Stomach (tissue), 9 donors: ENCODE results near the gene DNAJC11. TPM values are rescaled to one million over a fixed set of nuclear protein-coding genes. Genes with fewer than 3 reads are reported as not detected.
"Not testable (repeated sequence)": the region's sequence is repeated elsewhere in the genome, so short reads cannot be mapped to it uniquely, and the experiment has no call there.

Experiments used
- DNase-seq, 2 donors: peaks; one replicate each; pipeline versions ENCODE4 v3.0.0 to v3.0.0-alpha.2; 2013 to 2019
- H3K27ac ChIP-seq, 5 donors: fragments of 200-600 bp in 4 of 5; sonication (generic) in 4 of 5; one replicate each; pipeline ENCODE4 v1.5.1; 2013 to 2019; ENCODE audit warnings: mild to moderate bottlenecking in 1 of 5, moderate library complexity in 1 of 5
- H3K27me3 ChIP-seq, 3 donors: fragments of 200-600 bp; sonication (generic); one replicate each; pipeline ENCODE4 v1.5.1; 2017 to 2019; ENCODE audit warnings: mixed run types in 1 of 3
- H3K36me3 ChIP-seq, 4 donors: fragments of 200-600 bp; sonication (generic); 1 replicate in 3 of 4; 2 replicates in 1 of 4; pipeline ENCODE4 v1.5.1; 2016 to 2019
- H3K4me1 ChIP-seq, 4 donors: fragments of 200-600 bp; sonication (generic); one replicate each; pipeline ENCODE4 v1.5.1; 2016 to 2019
- H3K4me3 ChIP-seq, 4 donors: fragments of 200-600 bp; sonication (generic) in 3 of 4; one replicate each; pipeline ENCODE4 v1.5.1; 2016 to 2019; ENCODE audit warnings: mild to moderate bottlenecking in 1 of 4
- H3K9me3 ChIP-seq, 4 donors: fragments of 200-600 bp; sonication (generic); one replicate each; pipeline ENCODE4 v1.5.1; 2016 to 2019
- EP300 ChIP-seq: sonication (generic); formaldehyde crosslinking; IDR thresholded peaks from one replicate; pipeline ENCODE4 v1.6.1; 2017; ENCODE audit warnings: antibody characterized with exemption
- POLR2A ChIP-seq, 4 donors: fragments of 450-650 bp; IDR thresholded peaks; one replicate each; pipeline ENCODE4 v1.6.1; 2016; ENCODE audit warnings: antibody characterized with exemption in 4 of 4, control low read depth in 2 of 4, mild to moderate bottlenecking in 1 of 4, moderate library complexity in 1 of 4
- POLR2AphosphoS5 ChIP-seq, 3 donors: sonication (generic); formaldehyde crosslinking; IDR thresholded peaks; one replicate each; pipeline ENCODE4 v1.6.1; 2016; ENCODE audit warnings: antibody characterized with exemption in 3 of 3
- WGBS, 5 donors: extraction: QIAGEN DNeasy Blood & Tissue Kit in 3 of 5; methylation state at CpG; one replicate each; pipeline versions ENCODE4 v1.1.5 to v1.1.7; 2013 to 2018; 5-methylcytosine and 5-hydroxymethylcytosine counted together
- intact Hi-C: fragments of 100-400 bp; cut with DNase I; formaldehyde crosslinking; loops from one replicate; pipeline ENCODE4 v1.15.1; 2023; ENCODE audit warnings: low total_unique reads
- polyA plus RNA-seq, 3 donors: library from polyadenylated mRNA; stranded (reverse); fragments of 200-250 nt; gene quantifications; one replicate each; pipeline ENCODE4 v1.2.3, GENCODE V29; 2013
- total RNA-seq, 5 donors: library from RNA; depleted of rRNA; stranded (reverse); fragments of >200 nt; gene quantifications; one replicate each; pipeline versions ENCODE4 v1.1.0 to v1.2.3, GENCODE V29; 2014 to 2016
- TF ChIP-seq, protein P1 (sequence below), 7 experiments: fragments of 450-650 bp in 4 of 7; fragments of 200-600 bp in 3 of 7; sonication (generic) in 3 of 7; IDR thresholded peaks; one replicate each; pipeline ENCODE4 v1.5.1; 2016 to 2019; ENCODE audit warnings: antibody characterized with exemption in 7 of 7, control low read depth in 2 of 7, mild to moderate bottlenecking in 1 of 7
- donor health status: healthy with polysubstance abuse.
- donor health status: Bipolar disorder and iron deficiency.
- donor health status: healthy.

DNAJC11 gene
- total and polyA plus RNA-seq, 8 donors, result 20.0 to 93.9 (median 34.2) TPM

DNA sequence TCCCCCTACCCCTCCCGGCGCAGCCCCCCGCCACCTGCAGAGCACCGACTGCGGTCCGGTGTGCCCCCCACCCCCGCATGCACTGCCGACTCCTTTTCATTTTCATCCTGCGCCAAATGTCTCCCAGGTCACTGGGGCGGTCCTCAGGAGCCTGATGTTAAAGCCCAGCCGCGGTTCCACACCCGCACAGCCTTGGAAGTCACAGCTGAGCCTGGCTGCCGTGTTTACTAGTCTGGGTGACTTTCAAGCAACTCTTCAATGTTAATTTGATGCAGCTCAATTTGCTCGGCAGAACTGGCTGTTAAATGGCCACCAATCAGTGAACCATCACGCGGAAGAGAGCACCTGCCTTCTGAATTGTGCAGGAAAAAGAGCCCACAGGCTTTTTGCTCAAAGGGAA lies 49.7 kb downstream of the DNAJC11 start:
- Histone ChIP-seq H3K4me1 (no peaks in the 10 kb centered on the region), H3K36me3 (peaks cover 28 to 70% (median 61%) of the 10 kb centered on the region in 4 donors), H3K27me3 (no peaks in the 10 kb centered on the region), H3K27ac (no peak overlapping the region), H3K9me3 (no peaks in the 10 kb centered on the region), H3K4me3 (no peak overlapping the region)
- intact Hi-C loops, result no loop called here
- no peak for DNase-seq
- WGBS, 5 donors, result 84 to 93% (median 91%) methylated on average over 16 to 17 of the region's 17 CpGs
- TF ChIP-seq POLR2A (IDR thresholded peaks at IDR 0.05), result no peak
- no peak for TF ChIP-seq POLR2AphosphoS5 (IDR thresholded peaks at IDR 0.05)
- TF ChIP-seq, protein P1, sequence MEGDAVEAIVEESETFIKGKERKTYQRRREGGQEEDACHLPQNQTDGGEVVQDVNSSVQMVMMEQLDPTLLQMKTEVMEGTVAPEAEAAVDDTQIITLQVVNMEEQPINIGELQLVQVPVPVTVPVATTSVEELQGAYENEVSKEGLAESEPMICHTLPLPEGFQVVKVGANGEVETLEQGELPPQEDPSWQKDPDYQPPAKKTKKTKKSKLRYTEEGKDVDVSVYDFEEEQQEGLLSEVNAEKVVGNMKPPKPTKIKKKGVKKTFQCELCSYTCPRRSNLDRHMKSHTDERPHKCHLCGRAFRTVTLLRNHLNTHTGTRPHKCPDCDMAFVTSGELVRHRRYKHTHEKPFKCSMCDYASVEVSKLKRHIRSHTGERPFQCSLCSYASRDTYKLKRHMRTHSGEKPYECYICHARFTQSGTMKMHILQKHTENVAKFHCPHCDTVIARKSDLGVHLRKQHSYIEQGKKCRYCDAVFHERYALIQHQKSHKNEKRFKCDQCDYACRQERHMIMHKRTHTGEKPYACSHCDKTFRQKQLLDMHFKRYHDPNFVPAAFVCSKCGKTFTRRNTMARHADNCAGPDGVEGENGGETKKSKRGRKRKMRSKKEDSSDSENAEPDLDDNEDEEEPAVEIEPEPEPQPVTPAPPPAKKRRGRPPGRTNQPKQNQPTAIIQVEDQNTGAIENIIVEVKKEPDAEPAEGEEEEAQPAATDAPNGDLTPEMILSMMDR (IDR thresholded peaks at IDR 0.05), result no peak
- TF ChIP-seq EP300, result no peak

DNA sequence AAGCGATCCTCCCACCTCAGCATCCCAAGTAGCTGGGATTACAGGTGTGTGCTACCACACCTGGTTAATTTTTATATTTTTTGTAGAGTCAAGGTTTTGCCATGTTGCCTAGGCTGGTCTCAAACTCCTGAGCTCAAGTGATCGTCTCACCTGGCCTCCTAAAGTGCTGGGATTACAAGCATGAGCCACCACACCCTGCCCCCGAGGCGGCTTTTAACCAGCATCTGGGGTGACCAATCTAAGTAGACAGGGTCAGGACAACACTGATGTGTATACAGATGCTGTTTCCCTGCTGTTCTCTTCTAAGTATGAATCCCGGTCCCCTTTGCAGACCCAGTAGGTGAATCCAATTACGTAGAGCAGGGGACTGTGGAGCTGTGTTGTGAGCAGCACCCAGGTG lies 53.1 kb downstream of the DNAJC11 start:
- intact Hi-C loops, result loop anchor here (5.0 kb wide), 1 partner anchor 161 kb away; no protein-coding TSS in a partner anchor
- Histone ChIP-seq H3K27ac (no peak overlapping the region), H3K27me3 (no peaks in the 10 kb centered on the region), H3K4me1 (no peaks in the 10 kb centered on the region), H3K36me3 (peaks cover 38 to 79% (median 71%) of the 10 kb centered on the region in 4 donors), H3K9me3 (no peaks in the 10 kb centered on the region), H3K4me3 (no peak overlapping the region)
- TF ChIP-seq EP300, result no peak
- 89 to 96% (median 91%) methylated on average over 6 of the region's 6 CpGs for WGBS, 5 donors
- DNase-seq, result no peak

DNA sequence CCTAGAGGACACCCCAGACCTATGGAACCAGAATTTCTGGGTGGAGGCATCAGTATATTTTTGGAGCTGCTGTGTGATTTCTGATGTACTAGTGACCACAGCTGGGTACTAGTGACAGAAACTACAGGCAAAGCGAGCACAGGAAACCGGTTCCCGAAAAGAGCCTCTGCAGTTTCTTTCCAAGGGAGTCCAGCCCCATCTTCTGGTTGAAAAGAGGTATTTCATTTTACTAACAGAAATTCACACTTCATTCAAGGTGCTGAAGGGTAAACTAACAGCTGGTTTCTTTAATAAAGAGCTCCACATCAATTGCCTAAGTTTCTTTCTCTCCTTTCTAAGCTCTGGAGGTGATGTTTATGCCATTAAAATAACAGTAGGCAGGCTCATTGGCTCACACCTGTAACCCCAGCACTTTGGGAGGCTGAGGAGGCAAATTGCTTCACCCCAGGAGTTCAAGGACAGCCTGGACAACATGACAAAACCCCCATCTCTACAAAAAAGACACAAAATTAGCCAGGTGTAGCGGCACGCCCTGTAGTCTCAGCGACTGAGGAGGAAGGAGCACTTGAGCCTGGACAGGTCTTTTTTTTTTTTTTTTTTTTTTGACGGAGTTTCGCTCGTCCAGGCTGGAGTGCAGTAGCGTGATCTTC lies 55.0 kb downstream of the DNAJC11 start:
- 58 to 63% (median 59%) methylated on average over 9 to 10 of the region's 10 CpGs for WGBS, 5 donors
- TF ChIP-seq POLR2A (IDR thresholded peaks at IDR 0.05), result no peak
- no peak for TF ChIP-seq POLR2AphosphoS5 (IDR thresholded peaks at IDR 0.05)
- TF ChIP-seq EP300, result no peak
- TF ChIP-seq, protein P1 (IDR thresholded peaks at IDR 0.05), result peak in 5 of 7 experiments; percentile 23 to 61 (median 53)
- Histone ChIP-seq H3K9me3 (no peaks in the 10 kb centered on the region), H3K4me1 (no peaks in the 10 kb centered on the region), H3K36me3 (peaks cover 31 to 79% (median 71%) of the 10 kb centered on the region in 4 donors), H3K27me3 (no peaks in the 10 kb centered on the region), H3K4me3 (no peak overlapping the region), H3K27ac (no peak overlapping the region)
- intact Hi-C loops, result loop anchor here (5.0 kb wide), 1 partner anchor 159 kb away; no protein-coding TSS in a partner anchor
- peak; percentile 34 to 73 for DNase-seq

DNA sequence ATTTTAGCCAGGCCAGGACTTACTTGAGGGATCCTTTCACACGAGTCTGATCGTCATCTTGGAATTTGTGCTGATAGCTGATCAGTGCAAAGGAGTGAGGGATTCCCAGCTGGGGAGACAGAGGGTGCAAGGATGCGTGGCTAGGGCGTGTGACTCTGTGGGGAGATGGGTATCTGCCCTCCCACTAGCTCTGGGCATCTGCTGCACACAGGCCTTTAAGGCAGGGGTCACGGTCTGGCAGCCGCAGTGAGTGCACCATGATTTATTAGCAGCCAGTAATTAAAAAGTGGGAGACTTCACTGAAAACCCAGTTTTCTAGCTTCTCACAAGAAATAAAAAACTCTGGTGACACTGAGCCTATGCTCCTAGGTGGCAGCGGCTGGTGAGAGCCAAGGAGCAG lies 56.6 kb downstream of the DNAJC11 start:
- H3K36me3 ChIP-seq, result peaks cover 24 to 77% (median 71%) of the 10 kb centered on the region in 4 donors
- WGBS, 5 donors, result 87 to 96% (median 93%) methylated on average over 7 of the region's 7 CpGs
- no peaks in the 10 kb centered on the region for H3K27me3 ChIP-seq
- no peak overlapping the region for H3K27ac ChIP-seq
- no peaks in the 10 kb centered on the region for H3K9me3 ChIP-seq
- TF ChIP-seq POLR2AphosphoS5 (IDR thresholded peaks at IDR 0.05) (no peak), POLR2A (IDR thresholded peaks at IDR 0.05) (no peak), EP300 (no peak)
- TF ChIP-seq, protein P1 (IDR thresholded peaks at IDR 0.05), result no peak
- H3K4me3 ChIP-seq, result no peak overlapping the region
- no peaks in the 10 kb centered on the region for H3K4me1 ChIP-seq
- intact Hi-C loops, result loop anchor here (5.0 kb wide), 1 partner anchor 158 kb away; no protein-coding TSS in a partner anchor
- DNase-seq, result no peak

DNA sequence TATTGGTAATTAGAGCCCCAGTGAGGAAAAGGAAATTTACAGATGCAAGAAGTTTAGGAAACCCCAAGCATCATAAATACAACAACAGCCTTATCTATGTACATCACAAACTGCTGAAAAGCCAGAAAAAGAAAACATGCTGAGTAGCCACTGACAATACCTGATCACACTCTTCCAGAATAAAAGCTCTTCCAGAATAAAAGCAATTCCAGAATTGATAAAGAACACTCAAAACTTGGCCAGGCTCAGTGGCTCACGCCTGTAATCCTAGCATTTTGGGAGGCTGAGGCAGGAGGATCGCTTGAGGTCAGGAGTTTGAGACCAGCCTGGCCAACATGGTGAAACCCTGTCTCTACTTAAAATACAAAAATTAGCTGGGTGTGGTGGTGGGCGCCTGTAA lies 60.7 kb downstream of the DNAJC11 start:
- H3K36me3 ChIP-seq, result peaks cover 48 to 100% (median 99%) of the 10 kb centered on the region in 4 donors
- intact Hi-C loops, H3K27me3 ChIP-seq, DNase-seq, H3K4me3 ChIP-seq, H3K27ac ChIP-seq, H3K4me1 ChIP-seq, H3K9me3 ChIP-seq: not testable (repeated sequence)
- WGBS, 5 donors, result 91 to 99% (median 93%) methylated on average over 3 of the region's 3 CpGs
